HepG2 (cell line): ENCODE measurements around the gene ACSL5. TPM values are rescaled to one million over a fixed set of nuclear protein-coding genes. Genes with fewer than 3 reads are reported as not detected.

Experiments
- BCL3 ChIP-seq: sonication (generic); formaldehyde crosslinking; IDR thresholded peaks from 2 replicates; pipeline ENCODE4 v1.5.1; 2020; ENCODE audit warnings: mild to moderate bottlenecking, missing genetic modification reagents, moderate library complexity
- BHLHE40 ChIP-seq: IDR thresholded peaks from 2 replicates; pipeline ENCODE4 v1.6.1; 2011; ENCODE audit warnings: low read length, improper control_type of control experiment
- CENPX ChIP-seq: sonication (generic); formaldehyde crosslinking; IDR thresholded peaks from 2 replicates; pipeline ENCODE4 v1.9.0; 2021; ENCODE audit warnings: mild to moderate bottlenecking, missing genetic modification reagents, moderate library complexity
- DMAP1 ChIP-seq: IDR thresholded peaks from 2 replicates; pipeline ENCODE4 v1.6.1; 2016
- FIP1L1 ChIP-seq: fragments of 200-400 bp; formaldehyde crosslinking; IDR thresholded peaks from 2 replicates; pipeline ENCODE4 v1.6.1; 2018; ENCODE audit warnings: low read depth, mild to moderate bottlenecking, low read length, moderate library complexity, borderline replicate concordance; ENCODE audit not compliant: insufficient read depth
- HDAC1 ChIP-seq: sonication (generic); formaldehyde crosslinking; IDR thresholded peaks from 2 replicates; pipeline ENCODE4 v1.5.1; 2020; ENCODE audit warnings: mild to moderate bottlenecking, missing genetic modification reagents
- KDM3A ChIP-seq: IDR thresholded peaks from 2 replicates; pipeline ENCODE4 v1.6.1; 2018; ENCODE audit warnings: low read depth, missing compliant biosample characterization
- KDM4B ChIP-seq: sonication (generic); formaldehyde crosslinking; IDR thresholded peaks from 2 replicates; pipeline ENCODE4 v1.4.0; 2020; ENCODE audit warnings: missing genetic modification reagents
- NFIC ChIP-seq: IDR thresholded peaks from 2 replicates; pipeline ENCODE4 v1.6.1; 2012; ENCODE audit warnings: mild to moderate bottlenecking, low read length, inconsistent platforms
- POGZ ChIP-seq: sonication (generic); formaldehyde crosslinking; IDR thresholded peaks from 2 replicates; pipeline ENCODE4 v1.4.0; 2020; ENCODE audit warnings: mild to moderate bottlenecking, missing genetic modification reagents
- RAD21 ChIP-seq: fragments of 450-650 bp; formaldehyde crosslinking; IDR thresholded peaks from 2 replicates; pipeline ENCODE4 v1.5.0; 2020; ENCODE audit warnings: mild to moderate bottlenecking
- RARA ChIP-seq: IDR thresholded peaks from 2 replicates; pipeline ENCODE4 v1.6.1; 2016; ENCODE audit warnings: missing genetic modification reagents, missing compliant biosample characterization
- RBFOX2 ChIP-seq: fragments of 200-400 bp; formaldehyde crosslinking; IDR thresholded peaks from 2 replicates; pipeline ENCODE4 v1.6.1; 2017; ENCODE audit warnings: low read depth, mild to moderate bottlenecking, low read length
- STAG1 ChIP-seq: sonication (generic); formaldehyde crosslinking; IDR thresholded peaks from 2 replicates; pipeline ENCODE4 v1.4.0; 2020; ENCODE audit warnings: missing genetic modification reagents
- ZC3H4 ChIP-seq: sonication (generic); formaldehyde crosslinking; IDR thresholded peaks from 2 replicates; pipeline ENCODE4 v1.4.0; 2020; ENCODE audit warnings: missing genetic modification reagents, borderline replicate concordance
- ZFY ChIP-seq: sonication (generic); formaldehyde crosslinking; IDR thresholded peaks from 2 replicates; pipeline ENCODE4 v1.4.0; 2020; ENCODE audit warnings: missing genetic modification reagents
- ZNF337 ChIP-seq: sonication (generic); formaldehyde crosslinking; IDR thresholded peaks from 2 replicates; pipeline ENCODE4 v1.5.1; 2020; ENCODE audit warnings: missing genetic modification reagents, low read depth, mild to moderate bottlenecking, borderline replicate concordance
- ZNF362 ChIP-seq: sonication (generic); formaldehyde crosslinking; IDR thresholded peaks from 2 replicates; pipeline ENCODE4 v1.4.0; 2020; ENCODE audit warnings: missing genetic modification reagents, mild to moderate bottlenecking, borderline replicate concordance
- ZNF577 ChIP-seq: sonication (generic); formaldehyde crosslinking; IDR thresholded peaks from 2 replicates; pipeline ENCODE4 v1.4.0; 2020; ENCODE audit warnings: mild to moderate bottlenecking, low read depth, missing genetic modification reagents, borderline replicate concordance
- ZNF761 ChIP-seq: sonication (generic); formaldehyde crosslinking; conservative IDR thresholded peaks from 2 replicates; pipeline ENCODE4 v1.4.0; 2020; ENCODE audit warnings: mild to moderate bottlenecking, missing genetic modification reagents
- ZNF850 ChIP-seq: sonication (generic); formaldehyde crosslinking; conservative IDR thresholded peaks from 2 replicates; pipeline ENCODE4 v1.9.0; 2021; ENCODE audit warnings: mild to moderate bottlenecking, missing genetic modification reagents
- ZNF878 ChIP-seq: sonication (generic); formaldehyde crosslinking; IDR thresholded peaks from 2 replicates; pipeline ENCODE4 v1.8.1; 2023; ENCODE audit warnings: mild to moderate bottlenecking, missing genetic modification reagents, moderate library complexity
- polyA plus RNA-seq, 8 experiments: library from polyadenylated mRNA; depleted of rRNA in 3 of 8; stranded (reverse) in 7 of 8; unstranded in 1 of 8; fragments of >200 nt; fragmentation: Illumina TruSeq in 4 of 8; extraction: Trizol in 4 of 8; gene quantifications; 2 replicates each; pipeline versions ENCODE4 v1.2.1 to v1.2.3, GENCODE V29; 2011 to 2016; ENCODE audit warnings: low read depth in 4 of 8, missing spikeins in 1 of 8, mixed read lengths in 1 of 8; ENCODE audit not compliant: insufficient read depth in 1 of 8
- total RNA-seq, 5 experiments: library from RNA; depleted of rRNA; stranded (reverse); fragments of >200 nt; fragmentation: Illumina TruSeq; extraction: Trizol; gene quantifications; 2 replicates each; pipeline ENCODE4 v1.2.3, GENCODE V29; 2016; ENCODE audit warnings: low read depth in 1 of 5
- TF ChIP-seq, protein P1 (sequence below): sonication (generic); formaldehyde crosslinking; IDR thresholded peaks from 2 replicates; pipeline ENCODE4 v1.4.0; 2020; ENCODE audit warnings: missing genetic modification reagents
- TF ChIP-seq, protein P2 (sequence below): sonication (generic); formaldehyde crosslinking; IDR thresholded peaks from 2 replicates; pipeline ENCODE4 v1.4.0; 2020; ENCODE audit warnings: missing genetic modification reagents

The ACSL5 gene
- total and polyA plus RNA-seq, 2 of the 13 experiments (the other 11 are each of a cell fraction or from before 2014, with no cell fraction given) = 56.4 to 82.5 TPM

DNA sequence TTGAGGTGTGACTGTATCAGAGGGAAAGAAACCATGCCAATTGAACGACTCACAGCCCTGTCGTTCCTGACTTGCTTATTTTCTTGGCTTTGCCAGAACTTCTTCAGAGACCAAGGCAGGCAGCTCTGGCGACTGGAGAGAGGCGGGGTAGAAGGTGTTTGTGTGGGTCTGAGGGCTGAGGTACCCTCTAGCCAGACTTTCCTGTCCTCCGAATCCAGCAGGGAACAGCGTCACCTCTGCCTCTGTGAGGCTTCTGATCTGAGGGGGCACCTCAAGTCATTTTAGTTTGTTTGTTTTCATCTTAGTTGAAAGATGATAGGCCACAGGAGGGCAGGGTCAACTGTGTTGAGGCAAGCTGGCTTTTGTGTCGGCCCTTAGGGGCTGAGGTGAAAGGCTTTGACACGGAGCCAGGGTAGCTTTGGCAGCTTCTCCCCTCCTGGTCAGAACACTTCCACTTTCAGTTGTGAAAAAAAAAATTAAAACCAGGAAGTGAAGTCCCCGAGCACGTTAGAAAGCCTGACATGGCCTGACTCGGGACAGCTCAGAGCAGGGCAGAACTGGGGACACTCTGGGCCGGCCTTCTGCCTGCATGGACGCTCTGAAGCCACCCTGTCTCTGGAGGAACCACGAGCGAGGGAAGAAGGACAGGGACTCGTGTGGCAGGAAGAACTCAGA is 1.9 kb downstream of the ACSL5 start (continued):
- TF ChIP-seq ZNF761 (CRISPR knock-in tag) (no peak), NFIC (peak; percentile 42; the same call in 1 of the 2 replicates), ZNF850 (0 out of 2 replicates have a peak, but pooled peaks have one; percentile 50), KDM3A (CRISPR knock-in tag) (0 out of 2 replicates have a peak, but pooled peaks have one; percentile 38), ZNF362 (CRISPR knock-in tag) (peak; percentile 86), RARA (0 out of 2 replicates have a peak, but pooled peaks have one; percentile 21), FIP1L1 (0 out of 2 replicates have a peak, but pooled peaks have one; percentile 63), CENPX (CRISPR knock-in tag) (no peak), KDM4B (no peak), HDAC1 (CRISPR knock-in tag) (peak; percentile 75), ZNF878 (CRISPR knock-in tag) (0 out of 2 replicates have a peak, but pooled peaks have one; percentile 14), BCL3 (CRISPR knock-in tag) (0 out of 2 replicates have a peak, but pooled peaks have one; percentile 15), RBFOX2 (peak; percentile 46; the same call in 1 of the 2 replicates), ZNF577 (CRISPR knock-in tag) (0 out of 2 replicates have a peak, but pooled peaks have one; percentile 32), ZNF337 (CRISPR knock-in tag) (peak; percentile 32; the same call in 1 of the 2 replicates), POGZ (CRISPR knock-in tag) (no peak), STAG1 (CRISPR knock-in tag) (0 out of 2 replicates have a peak, but pooled peaks have one; percentile 11), BHLHE40 (no peak), DMAP1 (peak; percentile 50; the same call in 1 of the 2 replicates), RAD21 (0 out of 2 replicates have a peak, but pooled peaks have one; percentile 11), ZC3H4 (CRISPR knock-in tag) (no peak), ZFY (CRISPR knock-in tag) (0 out of 2 replicates have a peak, but pooled peaks have one; percentile 30)
- TF ChIP-seq, protein P1, sequence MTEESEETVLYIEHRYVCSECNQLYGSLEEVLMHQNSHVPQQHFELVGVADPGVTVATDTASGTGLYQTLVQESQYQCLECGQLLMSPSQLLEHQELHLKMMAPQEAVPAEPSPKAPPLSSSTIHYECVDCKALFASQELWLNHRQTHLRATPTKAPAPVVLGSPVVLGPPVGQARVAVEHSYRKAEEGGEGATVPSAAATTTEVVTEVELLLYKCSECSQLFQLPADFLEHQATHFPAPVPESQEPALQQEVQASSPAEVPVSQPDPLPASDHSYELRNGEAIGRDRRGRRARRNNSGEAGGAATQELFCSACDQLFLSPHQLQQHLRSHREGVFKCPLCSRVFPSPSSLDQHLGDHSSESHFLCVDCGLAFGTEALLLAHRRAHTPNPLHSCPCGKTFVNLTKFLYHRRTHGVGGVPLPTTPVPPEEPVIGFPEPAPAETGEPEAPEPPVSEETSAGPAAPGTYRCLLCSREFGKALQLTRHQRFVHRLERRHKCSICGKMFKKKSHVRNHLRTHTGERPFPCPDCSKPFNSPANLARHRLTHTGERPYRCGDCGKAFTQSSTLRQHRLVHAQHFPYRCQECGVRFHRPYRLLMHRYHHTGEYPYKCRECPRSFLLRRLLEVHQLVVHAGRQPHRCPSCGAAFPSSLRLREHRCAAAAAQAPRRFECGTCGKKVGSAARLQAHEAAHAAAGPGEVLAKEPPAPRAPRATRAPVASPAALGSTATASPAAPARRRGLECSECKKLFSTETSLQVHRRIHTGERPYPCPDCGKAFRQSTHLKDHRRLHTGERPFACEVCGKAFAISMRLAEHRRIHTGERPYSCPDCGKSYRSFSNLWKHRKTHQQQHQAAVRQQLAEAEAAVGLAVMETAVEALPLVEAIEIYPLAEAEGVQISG = peak; percentile 46; the same call in 1 of the 2 replicates
- TF ChIP-seq, protein P2, sequence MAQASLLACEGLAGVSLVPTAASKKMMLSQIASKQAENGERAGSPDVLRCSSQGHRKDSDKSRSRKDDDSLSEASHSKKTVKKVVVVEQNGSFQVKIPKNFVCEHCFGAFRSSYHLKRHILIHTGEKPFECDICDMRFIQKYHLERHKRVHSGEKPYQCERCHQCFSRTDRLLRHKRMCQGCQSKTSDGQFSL = no peak
